MG63 (cell line): ENCODE data around the gene STARD4. TPM values are rescaled to one million over a fixed set of nuclear protein-coding genes. Genes with fewer than 3 reads are reported as not detected.
A peak's percentile ranks its signal among the peaks of the same experiment; 100 is the strongest.

Source experiments
- DNase-seq: peaks from one replicate; pipeline ENCODE4 v3.0.0-alpha.2; 2020
- H3K27me3 ChIP-seq: fragments of 250-450 bp; sonication (Bioruptor Pico); 2 replicates; pipeline ENCODE4 v1.5.1; 2020; ENCODE audit warnings: mild to moderate bottlenecking, moderate library complexity
- H3K36me3 ChIP-seq: fragments of 250-450 bp; sonication (Bioruptor Pico); 2 replicates; pipeline ENCODE4 v1.5.1; 2020; ENCODE audit warnings: mild to moderate bottlenecking, moderate library complexity
- H3K4me3 ChIP-seq: fragments of 250-450 bp; sonication (Bioruptor Pico); 2 replicates; pipeline ENCODE4 v1.5.1; 2020; ENCODE audit warnings: mild to moderate bottlenecking, moderate library complexity
- H3K9me3 ChIP-seq: fragments of 250-450 bp; sonication (Bioruptor Pico); 2 replicates; pipeline ENCODE4 v1.5.1; 2020; ENCODE audit warnings: mild to moderate bottlenecking, moderate library complexity
- total RNA-seq: library from RNA; depleted of rRNA; stranded (reverse); fragments of >200 nt; shearing (Covaris generic); gene quantifications from 2 replicates; pipeline ENCODE4 v1.2.3, GENCODE V29; 2014; ENCODE audit warnings: low replicate concordance

Gene STARD4
- total RNA-seq, 1 experiment from 2014 or later = 13.5 TPM

GRCh38 chr5:111498346-111498745 is 14.0 kb downstream of the STARD4 start:
- no peaks in the 10 kb centered on the region for H3K9me3 ChIP-seq
- H3K4me3 ChIP-seq = no peak overlapping the region
- DNase-seq = no peak
- no peaks in the 10 kb centered on the region for H3K27me3 ChIP-seq
- H3K36me3 ChIP-seq = no peaks in the 10 kb centered on the region

- no peak overlapping the region for H3K4me3 ChIP-seq
- H3K27me3 ChIP-seq = no peaks in the 10 kb centered on the region
- H3K9me3 ChIP-seq = no peaks in the 10 kb centered on the region
- no peaks in the 10 kb centered on the region for H3K36me3 ChIP-seq
- no peak for DNase-seq
Observed at GRCh38 chr5:111495159-111495558, 17.2 kb downstream of the STARD4 start.

GRCh38 chr5:111494355-111494999 is 17.9 kb downstream of the STARD4 start:
- H3K4me3 ChIP-seq = no peak overlapping the region
- DNase-seq = no peak
- no peaks in the 10 kb centered on the region for H3K36me3 ChIP-seq
- H3K9me3 ChIP-seq = no peaks in the 10 kb centered on the region
- no peaks in the 10 kb centered on the region for H3K27me3 ChIP-seq

GRCh38 chr5:111493031-111493430 is 19.3 kb downstream of the STARD4 start:
- Histone ChIP-seq H3K36me3 (no peaks in the 10 kb centered on the region), H3K27me3 (no peaks in the 10 kb centered on the region), H3K9me3 (no peaks in the 10 kb centered on the region), H3K4me3 (no peak overlapping the region)
- no peak for DNase-seq

- Histone ChIP-seq H3K36me3 (no peaks in the 10 kb centered on the region), H3K9me3 (no peaks in the 10 kb centered on the region), H3K27me3 (no peaks in the 10 kb centered on the region), H3K4me3 (no peak overlapping the region)
- DNase-seq = no peak
Observed at GRCh38 chr5:111488353-111488752, 24.0 kb downstream of the STARD4 start.

- no peak for DNase-seq
- H3K36me3 ChIP-seq = no peaks in the 10 kb centered on the region
- H3K9me3 ChIP-seq = no peaks in the 10 kb centered on the region
Observed at GRCh38 chr5:111486926-111487325, 25.4 kb downstream of the STARD4 start.

GRCh38 chr5:111486055-111486454 is 26.3 kb downstream of the STARD4 start:
- H3K9me3 ChIP-seq = no peaks in the 10 kb centered on the region
- no peaks in the 10 kb centered on the region for H3K36me3 ChIP-seq
- no peaks in the 10 kb centered on the region for H3K27me3 ChIP-seq
- no peak overlapping the region for H3K4me3 ChIP-seq
- no peak for DNase-seq

More at GRCh38 chr5:111486926-111487325, 25.4 kb downstream of the STARD4 start:
- H3K4me3 ChIP-seq = no peak overlapping the region
- H3K27me3 ChIP-seq = no peaks in the 10 kb centered on the region

GRCh38 chr5:111480346-111480745 is 32.0 kb downstream of the STARD4 start:
- no peaks in the 10 kb centered on the region for H3K36me3 ChIP-seq
- no peak overlapping the region for H3K4me3 ChIP-seq
- no peaks in the 10 kb centered on the region for H3K27me3 ChIP-seq
- DNase-seq = no peak
- H3K9me3 ChIP-seq = no peaks in the 10 kb centered on the region

GRCh38 chr5:111478898-111479297 is 33.4 kb downstream of the STARD4 start:
- Histone ChIP-seq H3K9me3 (no peaks in the 10 kb centered on the region), H3K4me3 (no peak overlapping the region), H3K27me3 (no peaks in the 10 kb centered on the region), H3K36me3 (no peaks in the 10 kb centered on the region)
- DNase-seq = no peak

GRCh38 chr5:111478266-111478665 is 34.1 kb downstream of the STARD4 start:
- Histone ChIP-seq H3K9me3 (no peaks in the 10 kb centered on the region), H3K36me3 (no peaks in the 10 kb centered on the region), H3K4me3 (no peak overlapping the region), H3K27me3 (no peaks in the 10 kb centered on the region)
- DNase-seq = no peak

- Histone ChIP-seq H3K4me3 (no peak overlapping the region), H3K36me3 (no peaks in the 10 kb centered on the region), H3K9me3 (no peaks in the 10 kb centered on the region), H3K27me3 (no peaks in the 10 kb centered on the region)
- no peak for DNase-seq
Observed at GRCh38 chr5:111472579-111472978, 39.8 kb downstream of the STARD4 start.

GRCh38 chr5:111472096-111472495 is 40.2 kb downstream of the STARD4 start:
- H3K9me3 ChIP-seq = no peaks in the 10 kb centered on the region
- H3K27me3 ChIP-seq = no peaks in the 10 kb centered on the region
- no peak for DNase-seq
- no peak overlapping the region for H3K4me3 ChIP-seq
- H3K36me3 ChIP-seq = no peaks in the 10 kb centered on the region

- H3K9me3 ChIP-seq = no peaks in the 10 kb centered on the region
- no peaks in the 10 kb centered on the region for H3K27me3 ChIP-seq
- H3K4me3 ChIP-seq = no peak overlapping the region
- DNase-seq = no peak
- H3K36me3 ChIP-seq = no peaks in the 10 kb centered on the region
Observed at GRCh38 chr5:111469903-111470302, 42.4 kb downstream of the STARD4 start.

GRCh38 chr5:111469293-111469896 is 42.9 kb downstream of the STARD4 start:
- Histone ChIP-seq H3K27me3 (no peaks in the 10 kb centered on the region), H3K4me3 (no peak overlapping the region), H3K9me3 (no peaks in the 10 kb centered on the region), H3K36me3 (no peaks in the 10 kb centered on the region)
- no peak for DNase-seq

GRCh38 chr5:111463311-111463710 is 49.0 kb downstream of the STARD4 start:
- H3K27me3 ChIP-seq = no peaks in the 10 kb centered on the region
- no peak for DNase-seq
- H3K9me3 ChIP-seq = no peaks in the 10 kb centered on the region
- no peaks in the 10 kb centered on the region for H3K36me3 ChIP-seq
- H3K4me3 ChIP-seq = no peak overlapping the region

GRCh38 chr5:111461934-111462333 is 50.4 kb downstream of the STARD4 start:
- Histone ChIP-seq H3K9me3 (no peaks in the 10 kb centered on the region), H3K27me3 (no peaks in the 10 kb centered on the region), H3K36me3 (no peaks in the 10 kb centered on the region), H3K4me3 (no peak overlapping the region)
- no peak for DNase-seq

- Histone ChIP-seq H3K9me3 (no peaks in the 10 kb centered on the region), H3K27me3 (no peaks in the 10 kb centered on the region)
- DNase-seq = peak; percentile 35
Observed at GRCh38 chr5:111461255-111461671, 51.1 kb downstream of the STARD4 start.

GRCh38 chr5:111454776-111455175 is 57.6 kb downstream of the STARD4 start:
- H3K4me3 ChIP-seq = no peak overlapping the region
- no peaks in the 10 kb centered on the region for H3K27me3 ChIP-seq
- no peaks in the 10 kb centered on the region for H3K36me3 ChIP-seq
- DNase-seq = no peak
- no peaks in the 10 kb centered on the region for H3K9me3 ChIP-seq

More at GRCh38 chr5:111461255-111461671, 51.1 kb downstream of the STARD4 start:
- Histone ChIP-seq H3K4me3 (no peak overlapping the region), H3K36me3 (no peaks in the 10 kb centered on the region)
